GM19452 (cell line): ENCODE measurements around the gene PPP6R2.

Experiments used
- ATAC-seq: cut with Tn5 transposase; IDR thresholded peaks from one replicate; pipeline ENCODE4 v1.9.1; 2021; ENCODE audit not compliant: unreplicated experiment

PPP6R2 gene

GRCh38 chr22:50482107-50483074 is 139.3 kb downstream of the PPP6R2 start:
- no peak for ATAC-seq

GRCh38 chr22:50483106-50483505 is 140.0 kb downstream of the PPP6R2 start:
- ATAC-seq = no peak

- ATAC-seq = no peak
These were observed 140.4 kb downstream of the PPP6R2 start for GRCh38 chr22:50483556-50483955.

- no peak for ATAC-seq
These were observed 141.1 kb downstream of the PPP6R2 start for GRCh38 chr22:50483977-50484853.

GRCh38 chr22:50485221-50486131 is 142.3 kb downstream of the PPP6R2 start:
- ATAC-seq = no peak

GRCh38 chr22:50486561-50487289 is 143.6 kb downstream of the PPP6R2 start, which contains the start of gene MIOX:
TSS of gene MIOX (plus strand) at chr22:50486859. CDS start at chr22:50486898, 39 bp downstream.
- ATAC-seq = no peak

GRCh38 chr22:50487290-50488005 is 144.3 kb downstream of the PPP6R2 start:
- no peak for ATAC-seq

- ATAC-seq = no peak
These were observed 145.0 kb downstream of the PPP6R2 start for GRCh38 chr22:50488006-50488677.

- ATAC-seq = no peak
These were observed 145.8 kb downstream of the PPP6R2 start for GRCh38 chr22:50488886-50489285.

- ATAC-seq = no peak
These were observed 146.5 kb downstream of the PPP6R2 start for GRCh38 chr22:50489363-50490243.

GRCh38 chr22:50490531-50491308 is 147.6 kb downstream of the PPP6R2 start:
- ATAC-seq = no peak
